Karpas-422 (cell line): ENCODE results near the gene FOXF1. TPM values are rescaled to one million over a fixed set of nuclear protein-coding genes. Genes with fewer than 3 reads are reported as not detected.

ENCODE experiments used
- DNase-seq: peaks from one replicate; pipeline ENCODE4 v3.0.0-alpha.2; 2015
- H2AFZ ChIP-seq: fragments of 200-600 bp; sonication (generic); 2 replicates; pipeline ENCODE4 v1.6.1; 2014; ENCODE audit warnings: antibody characterized with exemption, low read length, mixed read lengths
- H3K27ac ChIP-seq: fragments of 200-600 bp; sonication (generic); 2 replicates; pipeline ENCODE4 v1.5.1; 2014; ENCODE audit warnings: mild to moderate bottlenecking, low read length, moderate library complexity
- H3K27me3 ChIP-seq: fragments of 200-600 bp; sonication (generic); 2 replicates; pipeline ENCODE4 v1.6.1; 2014; ENCODE audit warnings: low read length, mixed read lengths
- H3K36me3 ChIP-seq: fragments of 200-600 bp; sonication (generic); 2 replicates; pipeline ENCODE4 v1.6.1; 2014; ENCODE audit warnings: low read length, mixed read lengths; ENCODE audit not compliant: insufficient read depth
- H3K4me1 ChIP-seq: fragments of 200-600 bp; sonication (generic); 2 replicates; pipeline ENCODE4 v1.6.1; 2014; ENCODE audit warnings: mild to moderate bottlenecking, low read length, mixed read lengths
- H3K4me2 ChIP-seq: fragments of 200-600 bp; sonication (generic); 2 replicates; pipeline ENCODE4 v1.6.1; 2014; ENCODE audit warnings: low read length, low read depth, mild to moderate bottlenecking; ENCODE audit not compliant: poor library complexity, severe bottlenecking
- H3K4me3 ChIP-seq: fragments of 200-600 bp; sonication (generic); 2 replicates; pipeline ENCODE4 v1.5.1; 2014; ENCODE audit warnings: mild to moderate bottlenecking, antibody characterized with exemption, low read length, mixed read lengths
- H3K79me2 ChIP-seq: fragments of 200-600 bp; sonication (generic); 2 replicates; pipeline ENCODE4 v1.6.1; 2014; ENCODE audit warnings: mild to moderate bottlenecking, low read length, mixed read lengths
- H3K9ac ChIP-seq: fragments of 200-600 bp; sonication (generic); 2 replicates; pipeline ENCODE4 v1.6.0; 2014; ENCODE audit warnings: low read length
- H3K9me2 ChIP-seq: fragments of 200-600 bp; sonication (generic), shearing (Covaris generic); replicated peaks from 2 replicates; pipeline ENCODE4 v1.6.0; 2014; ENCODE audit warnings: mild to moderate bottlenecking, low read length, moderate library complexity; ENCODE audit not compliant: insufficient read depth
- H3K9me3 ChIP-seq: fragments of 300-700, 200-600 bp; sonication (generic); 2 replicates; pipeline ENCODE4 v1.6.1; 2014; ENCODE audit warnings: low read length, mixed read lengths
- H4K20me1 ChIP-seq: fragments of 200-600 bp; sonication (generic); 2 replicates; pipeline ENCODE4 v1.6.1; 2014; ENCODE audit warnings: mild to moderate bottlenecking, antibody characterized with exemption, low read length, low read depth; ENCODE audit not compliant: insufficient read depth
- total RNA-seq: library from RNA; depleted of rRNA; stranded (reverse); fragments of >200 nt; shearing (Covaris generic); gene quantifications from 2 replicates; pipeline ENCODE4 v1.2.3, GENCODE V29; 2014; ENCODE audit warnings: low replicate concordance

FOXF1 gene
- total RNA-seq, 1 experiment from 2014 or later, result not detected

DNA sequence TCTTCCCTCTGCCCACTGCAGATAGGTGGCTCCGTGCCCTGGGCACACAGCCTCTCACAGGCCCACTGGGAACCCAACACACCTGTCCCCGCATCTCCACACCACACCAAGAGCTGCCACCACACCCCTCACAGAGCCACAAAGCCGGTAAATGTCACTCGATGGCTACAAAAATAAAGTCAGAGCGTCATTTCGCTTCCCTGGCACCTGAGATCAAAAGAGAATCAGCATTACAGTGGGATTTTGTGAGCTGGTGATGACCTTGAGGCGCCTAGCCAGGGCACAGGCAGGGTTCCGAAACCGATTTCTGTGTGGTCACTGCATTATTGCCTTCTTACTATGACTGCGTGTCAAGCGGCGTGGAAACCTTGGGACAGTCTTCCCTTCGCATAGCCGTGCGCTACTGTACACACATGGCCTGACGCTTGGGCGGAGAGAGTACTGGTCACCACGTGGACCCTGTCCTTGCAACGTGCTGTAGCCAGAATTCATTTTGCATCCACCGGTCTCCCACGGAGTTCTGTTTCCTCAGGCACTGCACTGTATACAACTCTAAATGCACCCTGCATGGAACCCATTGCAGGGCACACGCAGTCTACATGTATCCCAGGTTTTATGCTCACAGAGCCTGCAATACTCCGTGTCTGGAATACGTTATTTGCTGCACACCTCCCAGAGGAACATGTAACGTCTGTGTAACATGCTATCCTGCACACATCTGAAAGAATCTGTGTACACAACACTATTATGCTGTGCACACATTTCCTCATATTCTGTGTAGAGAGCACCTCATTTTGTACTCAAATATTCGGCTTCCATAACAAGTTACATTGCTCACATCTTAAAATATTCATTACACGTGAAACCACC is 5.8 kb upstream of the FOXF1 start:
- no peak for DNase-seq
- Histone ChIP-seq H3K27me3 (no peaks in the 10 kb centered on the region), H3K27ac (no peak overlapping the region), H3K36me3 (no peaks in the 10 kb centered on the region), H3K4me2 (no peak overlapping the region), H2AFZ (no peak overlapping the region), H3K79me2 (no peaks in the 10 kb centered on the region), H3K4me1 (no peaks in the 10 kb centered on the region), H3K9me3 (no peaks in the 10 kb centered on the region), H3K4me3 (no peak overlapping the region), H3K9me2 (no peaks in the 10 kb centered on the region), H4K20me1 (no peaks in the 10 kb centered on the region), H3K9ac (no peak overlapping the region)

DNA sequence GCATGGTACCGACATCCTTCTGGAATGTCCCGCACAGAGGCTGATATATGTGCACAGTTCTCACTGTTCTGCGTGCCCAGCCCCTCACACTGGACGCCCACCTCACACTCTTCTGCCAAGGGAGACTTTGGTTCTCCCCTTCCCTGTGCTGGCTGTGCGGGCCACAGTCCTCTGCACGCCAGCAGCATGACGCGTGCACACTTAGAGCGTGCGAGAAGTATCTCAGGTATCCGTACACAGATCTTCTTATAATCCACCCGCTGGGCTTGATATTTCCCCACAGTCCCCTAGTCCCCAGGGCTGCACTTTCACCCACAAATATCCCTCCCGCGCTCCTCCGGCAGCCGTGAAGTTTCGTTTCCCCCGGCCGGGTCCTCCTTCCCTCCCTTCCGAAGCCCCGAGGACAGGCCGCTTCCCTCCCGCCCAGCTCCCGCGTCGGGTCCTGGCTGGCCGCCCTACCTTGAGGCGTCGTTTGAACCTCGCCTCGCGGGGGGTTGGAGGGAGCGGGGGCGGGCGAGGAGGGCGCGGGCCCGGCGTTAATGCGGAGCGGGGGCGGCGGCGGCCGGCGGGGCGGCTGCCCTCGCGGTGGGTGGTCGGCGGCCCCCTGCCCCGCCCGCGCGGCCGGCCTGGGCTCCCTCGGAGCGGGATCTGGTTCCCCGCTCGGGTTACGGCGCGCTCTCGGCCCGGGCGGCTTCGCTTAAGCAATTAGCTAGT is 5.0 kb upstream of the FOXF1 start:
- H4K20me1 ChIP-seq, result no peaks in the 10 kb centered on the region
- no peak overlapping the region for H3K4me2 ChIP-seq
- H3K27me3 ChIP-seq, result no peaks in the 10 kb centered on the region
- no peaks in the 10 kb centered on the region for H3K36me3 ChIP-seq
- no peak overlapping the region for H3K4me3 ChIP-seq
- DNase-seq, result no peak
- H3K4me1 ChIP-seq, result no peaks in the 10 kb centered on the region
- H3K27ac ChIP-seq, result no peak overlapping the region
- no peaks in the 10 kb centered on the region for H3K79me2 ChIP-seq
- H3K9me2 ChIP-seq, result no peaks in the 10 kb centered on the region
- no peak overlapping the region for H2AFZ ChIP-seq
- H3K9ac ChIP-seq, result no peak overlapping the region
- no peaks in the 10 kb centered on the region for H3K9me3 ChIP-seq

DNA sequence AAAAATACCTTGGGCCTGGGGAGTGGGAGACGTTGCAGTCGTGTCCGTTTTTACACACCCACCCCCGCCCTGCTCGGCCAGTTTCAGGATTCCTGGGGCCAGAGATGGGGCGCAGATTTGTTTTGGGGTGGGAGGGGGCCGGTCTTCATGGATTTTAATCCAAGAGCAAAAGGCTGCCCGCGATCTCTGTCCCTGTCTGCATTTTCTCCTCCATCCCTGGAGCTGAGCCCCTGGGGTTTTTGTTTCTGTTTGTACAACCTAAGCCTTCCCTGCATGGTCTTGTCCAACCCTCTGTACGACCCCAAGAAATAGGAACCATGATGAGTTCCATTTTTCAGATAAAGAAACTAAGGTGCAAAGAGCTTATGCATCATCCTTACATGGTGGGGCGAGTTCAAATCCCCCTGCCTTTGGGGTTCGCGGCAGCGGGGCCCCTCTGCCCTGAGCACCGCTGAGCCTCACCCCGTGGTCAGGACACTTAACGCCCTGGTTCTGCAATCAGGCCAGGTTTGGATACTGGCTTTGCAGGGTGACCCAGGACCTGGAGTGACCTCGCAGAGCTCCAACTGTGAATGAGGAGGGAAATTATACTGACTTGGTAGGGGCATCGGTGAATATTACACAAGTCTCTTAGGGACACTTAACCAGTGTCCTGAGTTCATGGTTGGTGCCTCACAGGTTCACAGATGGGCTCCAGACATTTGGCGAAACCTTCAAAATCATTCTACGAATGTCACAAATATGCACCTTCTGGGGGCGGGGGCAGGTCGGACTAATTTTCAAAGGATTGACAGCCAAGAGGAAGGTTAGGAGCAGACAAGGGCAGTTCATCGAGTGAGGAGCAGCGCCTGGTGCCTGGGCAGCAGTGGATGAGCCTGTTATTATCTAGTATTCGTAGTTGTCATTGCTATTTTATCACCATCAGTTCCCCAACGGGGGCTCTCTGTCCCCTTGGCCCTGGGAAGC is 4.1 kb upstream of the FOXF1 start:
- Histone ChIP-seq H2AFZ (no peak overlapping the region), H3K9me3 (no peaks in the 10 kb centered on the region), H3K79me2 (no peaks in the 10 kb centered on the region), H3K4me1 (no peaks in the 10 kb centered on the region), H3K27ac (no peak overlapping the region), H4K20me1 (no peaks in the 10 kb centered on the region), H3K9ac (no peak overlapping the region), H3K4me3 (no peak overlapping the region), H3K27me3 (no peaks in the 10 kb centered on the region), H3K36me3 (no peaks in the 10 kb centered on the region), H3K9me2 (no peaks in the 10 kb centered on the region), H3K4me2 (no peak overlapping the region)
- DNase-seq, result no peak

DNA sequence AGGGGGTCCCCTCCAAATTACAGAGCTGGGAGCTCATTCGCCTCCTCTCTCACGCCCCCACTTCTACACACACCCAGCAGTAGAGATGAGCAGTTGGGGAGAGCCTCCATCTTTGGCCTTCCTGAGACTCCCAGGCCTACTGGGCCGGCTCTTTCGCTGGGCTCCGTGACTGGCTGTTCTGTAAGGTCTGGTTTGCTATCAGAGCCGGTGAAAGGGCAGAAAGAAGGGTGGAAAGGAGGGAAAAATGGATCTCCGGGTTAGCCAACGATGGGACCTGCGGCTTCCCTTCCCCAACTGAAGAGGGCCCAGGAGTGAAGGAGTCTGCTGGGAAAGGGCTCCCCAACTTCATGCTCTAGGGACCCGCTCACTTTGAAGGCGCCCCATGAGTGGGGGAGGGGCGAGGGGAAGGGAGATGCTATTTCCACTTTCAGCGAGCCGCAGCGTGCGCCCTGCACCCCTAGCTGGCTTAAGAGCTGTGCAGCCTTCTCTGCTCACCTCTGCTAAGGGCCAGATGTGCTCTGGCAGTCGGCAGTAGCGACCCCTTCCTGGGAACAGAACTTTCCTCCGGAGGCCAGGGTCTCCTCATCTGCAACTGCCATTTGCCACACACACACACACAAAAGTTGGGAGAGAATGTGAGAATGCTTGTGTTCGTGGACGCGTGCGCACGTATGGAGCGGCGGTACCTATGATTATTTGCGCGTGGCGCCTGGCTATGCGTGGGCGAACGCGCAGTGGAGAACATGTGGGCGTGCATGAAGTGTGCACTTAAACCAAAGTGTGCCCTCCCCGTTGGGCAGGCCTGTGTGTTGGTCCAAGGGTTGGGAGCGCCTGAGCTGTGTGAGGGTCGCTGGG is 2.9 kb upstream of the FOXF1 start:
- Histone ChIP-seq H2AFZ (no peak overlapping the region), H3K27ac (no peak overlapping the region), H3K9ac (no peak overlapping the region), H3K9me3 (no peaks in the 10 kb centered on the region), H3K4me2 (no peak overlapping the region), H3K79me2 (no peaks in the 10 kb centered on the region), H3K4me1 (no peaks in the 10 kb centered on the region), H3K9me2 (no peaks in the 10 kb centered on the region), H4K20me1 (no peaks in the 10 kb centered on the region), H3K36me3 (no peaks in the 10 kb centered on the region), H3K27me3 (no peaks in the 10 kb centered on the region), H3K4me3 (no peak overlapping the region)
- no peak for DNase-seq

DNA sequence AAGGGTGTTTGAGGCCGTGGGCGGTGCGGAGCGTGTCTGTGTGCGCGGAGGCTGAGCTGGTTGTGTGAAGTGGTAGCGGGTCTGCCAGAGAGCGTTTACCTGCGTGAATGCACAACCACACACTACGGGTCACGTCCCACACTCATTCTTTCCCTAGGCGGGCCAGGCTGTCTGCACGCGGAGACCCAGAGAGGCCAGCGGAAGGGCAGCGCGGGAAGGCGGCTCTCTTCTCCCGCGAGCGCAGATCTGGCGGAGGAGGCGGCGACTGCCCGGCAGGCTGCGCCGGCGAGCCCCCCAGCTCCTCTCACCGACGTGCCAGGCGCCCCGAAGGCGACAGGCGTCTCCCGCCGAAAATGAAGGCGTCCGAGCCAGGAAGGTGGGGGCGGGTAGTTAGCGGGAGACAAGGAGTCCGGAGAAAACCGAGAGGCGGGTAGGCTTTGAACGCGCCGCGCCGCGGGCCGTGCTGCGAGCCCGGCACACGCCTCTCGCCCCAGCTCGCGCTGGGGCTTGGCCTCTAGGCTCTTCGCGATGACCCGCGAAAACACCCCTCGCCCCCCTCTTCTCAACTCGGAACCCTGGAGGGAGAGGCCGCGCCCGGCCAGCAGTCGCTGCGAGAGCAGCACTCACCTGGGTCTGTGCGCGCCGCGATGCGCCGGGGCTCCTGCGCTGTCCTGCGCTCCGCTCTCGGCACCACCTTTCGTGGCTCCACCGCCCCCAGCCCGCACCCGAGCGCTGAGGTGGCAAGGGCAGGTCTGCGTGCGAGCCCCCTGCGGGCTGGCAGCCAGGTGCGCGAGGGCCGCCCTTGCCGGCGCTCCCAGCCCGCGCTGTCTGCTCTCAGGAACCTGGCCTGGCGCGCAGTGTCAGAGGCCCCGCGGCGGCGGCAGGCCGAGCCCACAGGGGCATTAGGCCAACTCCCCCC is 2.0 kb upstream of the FOXF1 start:
- no peaks in the 10 kb centered on the region for H3K9me2 ChIP-seq
- H3K4me2 ChIP-seq, result no peak overlapping the region
- H3K4me3 ChIP-seq, result no peak overlapping the region
- no peak overlapping the region for H3K9ac ChIP-seq
- H4K20me1 ChIP-seq, result no peaks in the 10 kb centered on the region
- H2AFZ ChIP-seq, result no peak overlapping the region
- H3K4me1 ChIP-seq, result no peaks in the 10 kb centered on the region
- H3K36me3 ChIP-seq, result no peaks in the 10 kb centered on the region
- DNase-seq, result no peak
- H3K9me3 ChIP-seq, result no peaks in the 10 kb centered on the region
- no peaks in the 10 kb centered on the region for H3K27me3 ChIP-seq
- no peak overlapping the region for H3K27ac ChIP-seq
- no peaks in the 10 kb centered on the region for H3K79me2 ChIP-seq

DNA sequence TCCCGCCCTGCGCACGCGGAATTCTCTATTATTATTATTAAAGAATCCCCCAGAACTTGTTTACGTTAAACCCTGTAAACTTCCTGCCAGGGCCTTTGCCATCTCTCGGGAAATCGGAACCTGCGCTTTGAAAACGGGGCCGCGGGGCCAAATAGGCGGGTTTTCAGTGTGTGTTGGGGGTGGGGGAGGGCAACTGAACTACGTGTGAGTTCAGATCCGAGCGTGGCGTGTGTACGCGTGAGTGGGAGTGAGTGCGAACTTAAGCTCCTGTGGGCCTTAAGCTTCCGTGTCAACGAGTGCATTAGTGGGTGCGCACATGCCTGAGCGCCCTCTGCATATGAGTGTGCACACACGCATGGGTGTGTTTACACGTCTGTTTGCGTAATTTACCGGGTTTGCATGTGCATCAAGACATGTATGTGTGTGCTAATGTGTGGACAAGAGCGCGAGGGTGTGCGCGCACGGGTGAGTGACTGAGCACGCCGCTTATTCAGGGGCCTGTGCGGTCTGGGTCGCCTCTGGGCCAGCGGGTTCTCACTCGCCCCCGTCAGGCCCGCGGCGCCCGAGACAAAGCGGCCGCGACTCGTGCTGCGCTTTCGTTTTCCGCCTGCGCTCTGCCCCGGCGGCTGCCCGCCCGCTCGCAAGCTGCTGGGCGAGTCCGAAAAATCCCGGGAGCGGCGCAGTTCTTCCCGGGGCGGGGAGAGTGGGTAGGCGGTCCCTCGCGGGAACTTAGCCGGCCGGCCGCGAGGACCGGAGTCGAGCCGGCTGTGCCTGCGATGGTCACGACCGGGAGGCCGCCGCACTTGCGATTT is 1.2 kb upstream of the FOXF1 start:
- H3K27me3 ChIP-seq, result no peaks in the 10 kb centered on the region
- H3K4me3 ChIP-seq, result no peak overlapping the region
- no peaks in the 10 kb centered on the region for H3K4me1 ChIP-seq
- H3K9ac ChIP-seq, result no peak overlapping the region
- no peak overlapping the region for H2AFZ ChIP-seq
- H3K36me3 ChIP-seq, result no peaks in the 10 kb centered on the region
- H3K9me2 ChIP-seq, result no peaks in the 10 kb centered on the region
- H3K9me3 ChIP-seq, result no peaks in the 10 kb centered on the region
- no peak overlapping the region for H3K4me2 ChIP-seq
- H3K79me2 ChIP-seq, result no peaks in the 10 kb centered on the region
- no peak overlapping the region for H3K27ac ChIP-seq
- H4K20me1 ChIP-seq, result no peaks in the 10 kb centered on the region
- no peak for DNase-seq
